ENCODE measurements around the gene C1orf74. TPM values are rescaled to one million over a fixed set of nuclear protein-coding genes. Genes with fewer than 3 reads are reported as not detected.

The C1orf74 gene
- total RNA-seq, 1 experiment from 2014 or later, result 5.7 TPM

GRCh38 chr1:209767096-209767495 is 17.3 kb downstream of the C1orf74 start:
- Histone ChIP-seq H3K27ac (ENCODE audit: low read length) (no peak overlapping the region), H2AFZ (ENCODE audit: low read length) (no peak overlapping the region), H3K36me3 (ENCODE audit: low read depth, low read length) (no peaks in the 10 kb centered on the region), H3F3A (ENCODE audit: low read length, unreplicated experiment) (no peaks in the 10 kb centered on the region), H3K4me3 (ENCODE audit: low read length) (no peak overlapping the region), H3K27me3 (ENCODE audit: low read length) (no peaks in the 10 kb centered on the region), H3K79me2 (ENCODE audit: low read length) (no peaks in the 10 kb centered on the region), H3K9me2 (replicated peaks; ENCODE audit: low read length) (no peaks in the 10 kb centered on the region), H3K4me2 (ENCODE audit: low read length) (no peak overlapping the region), H3K9me3 (ENCODE audit: low read length) (no peaks in the 10 kb centered on the region), H3K4me1 (ENCODE audit: insufficient read depth, low read length) (peaks cover 12% of the 10 kb centered on the region), H3K9ac (ENCODE audit: low read length) (no peak overlapping the region), H4K20me1 (ENCODE audit: low read length) (no peaks in the 10 kb centered on the region)
- no peak for DNase-seq
- intact Hi-C loops (cut with micrococcal nuclease), result no loop called here
- no peak for TF ChIP-seq EZH2phosphoT487 (IDR thresholded peaks at IDR 0.05; ENCODE audit: borderline replicate concordance, low read length)
- no peak for TF ChIP-seq EZH2 (IDR thresholded peaks at IDR 0.05; ENCODE audit: low read length, unreplicated experiment)
- no peak for TF ChIP-seq CTCF (conservative IDR thresholded peaks at IDR 0.05; ENCODE audit: low read depth, low read length)
- no TSS peak for BruUV-seq (replicated peaks)
- POLR2A ChIA-PET (ENCODE audit: unreplicated experiment), result no interaction called here
- ATAC-seq, result no peak
- CTCF ChIA-PET, result no interaction called here

DNA sequence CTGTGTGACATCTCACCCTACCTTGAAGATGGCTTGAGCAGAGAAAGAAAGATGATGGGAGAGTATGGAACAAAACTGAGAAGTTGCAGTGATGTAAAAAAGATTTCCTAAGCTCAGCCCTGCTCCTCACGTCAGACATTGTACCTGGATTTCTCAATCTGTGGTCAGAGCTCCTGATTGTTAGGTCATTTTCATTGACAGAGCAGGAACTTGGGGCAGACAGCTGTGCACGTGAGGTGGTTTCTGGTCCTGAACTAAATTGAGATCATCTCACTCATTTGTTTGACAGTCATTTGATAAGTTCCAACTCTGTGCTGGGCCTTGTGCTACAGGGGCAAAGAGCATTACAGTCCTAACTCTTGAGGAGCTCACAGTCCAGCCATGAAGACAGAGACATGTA is 18.3 kb downstream of the C1orf74 start:
- DNase-seq, result no peak
- no peaks in the 10 kb centered on the region for H4K20me1 ChIP-seq (ENCODE audit: low read length)
- no peaks in the 10 kb centered on the region for H3K9me2 ChIP-seq (replicated peaks; ENCODE audit: low read length)
- H3K4me1 ChIP-seq (ENCODE audit: insufficient read depth, low read length), result peaks cover 12% of the 10 kb centered on the region
- no TSS peak for BruUV-seq (replicated peaks)
- no peak overlapping the region for H3K27ac ChIP-seq (ENCODE audit: low read length)
- no peaks in the 10 kb centered on the region for H3K79me2 ChIP-seq (ENCODE audit: low read length)
- CTCF ChIA-PET, result no interaction called here
- ATAC-seq, result no peak
- no peaks in the 10 kb centered on the region for H3K27me3 ChIP-seq (ENCODE audit: low read length)
- no peak overlapping the region for H3K9ac ChIP-seq (ENCODE audit: low read length)
- no peak overlapping the region for H3K4me2 ChIP-seq (ENCODE audit: low read length)
- H3K4me3 ChIP-seq (ENCODE audit: low read length), result no peak overlapping the region
- no peaks in the 10 kb centered on the region for H3F3A ChIP-seq (ENCODE audit: low read length, unreplicated experiment)
- intact Hi-C loops (cut with micrococcal nuclease), result no loop called here
- no peak for TF ChIP-seq EZH2 (IDR thresholded peaks at IDR 0.05; ENCODE audit: low read length, unreplicated experiment)
- TF ChIP-seq EZH2phosphoT487 (IDR thresholded peaks at IDR 0.05; ENCODE audit: borderline replicate concordance, low read length), result no peak
- TF ChIP-seq CTCF (conservative IDR thresholded peaks at IDR 0.05; ENCODE audit: low read depth, low read length), result no peak
- POLR2A ChIA-PET (ENCODE audit: unreplicated experiment), result no interaction called here
- no peak overlapping the region for H2AFZ ChIP-seq (ENCODE audit: low read length)
- H3K9me3 ChIP-seq (ENCODE audit: low read length), result no peaks in the 10 kb centered on the region
- no peaks in the 10 kb centered on the region for H3K36me3 ChIP-seq (ENCODE audit: low read depth, low read length)

DNA sequence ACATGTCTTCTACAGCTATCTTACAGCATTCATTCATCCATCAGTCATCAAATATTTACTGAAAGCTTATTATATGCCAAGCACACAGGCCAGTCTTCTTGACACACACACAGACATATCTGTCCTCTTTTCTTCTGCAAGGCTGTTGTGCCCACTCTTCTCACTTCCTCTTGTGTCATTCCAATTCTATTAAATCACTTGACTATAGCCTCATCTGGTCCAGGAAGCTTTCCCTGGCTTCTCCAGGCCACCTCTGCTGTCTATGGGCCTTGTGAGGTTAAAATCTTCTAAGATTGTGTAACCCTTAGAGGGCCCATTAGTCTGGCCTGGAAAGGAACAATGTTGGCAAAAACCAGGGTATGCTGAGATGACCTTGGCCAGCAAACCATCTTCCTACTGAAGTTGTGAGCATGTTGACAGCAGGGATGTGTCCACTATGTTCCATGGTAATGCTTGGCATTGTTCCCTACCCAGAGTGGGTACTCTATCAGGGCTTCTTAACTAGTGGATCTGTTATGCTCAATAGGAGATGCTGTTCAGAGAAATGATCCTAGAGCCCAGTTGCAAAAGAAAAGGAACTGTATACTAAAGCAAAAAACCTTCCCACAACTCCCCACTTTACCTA is 23.2 kb downstream of the C1orf74 start:
- Histone ChIP-seq H3K9ac (ENCODE audit: low read length) (no peak overlapping the region), H4K20me1 (ENCODE audit: low read length) (no peaks in the 10 kb centered on the region), H3K27ac (ENCODE audit: low read length) (no peak overlapping the region), H3K79me2 (ENCODE audit: low read length) (no peaks in the 10 kb centered on the region), H3K27me3 (ENCODE audit: low read length) (no peaks in the 10 kb centered on the region), H3K4me3 (ENCODE audit: low read length) (no peak overlapping the region), H2AFZ (ENCODE audit: low read length) (no peak overlapping the region), H3K36me3 (ENCODE audit: low read depth, low read length) (no peaks in the 10 kb centered on the region), H3F3A (ENCODE audit: low read length, unreplicated experiment) (no peaks in the 10 kb centered on the region), H3K4me1 (ENCODE audit: insufficient read depth, low read length) (no peaks in the 10 kb centered on the region), H3K9me3 (ENCODE audit: low read length) (no peaks in the 10 kb centered on the region), H3K4me2 (ENCODE audit: low read length) (no peak overlapping the region), H3K9me2 (replicated peaks; ENCODE audit: low read length) (no peaks in the 10 kb centered on the region)
- no peak for ATAC-seq
- intact Hi-C loops (cut with micrococcal nuclease), result no loop called here
- no peak for DNase-seq
- ChIA-PET POLR2A (ENCODE audit: unreplicated experiment) (no interaction called here), CTCF (no interaction called here)
- no peak for TF ChIP-seq EZH2phosphoT487 (IDR thresholded peaks at IDR 0.05; ENCODE audit: borderline replicate concordance, low read length)
- no peak for TF ChIP-seq CTCF (conservative IDR thresholded peaks at IDR 0.05; ENCODE audit: low read depth, low read length)
- no peak for TF ChIP-seq EZH2 (IDR thresholded peaks at IDR 0.05; ENCODE audit: low read length, unreplicated experiment)
- BruUV-seq (replicated peaks), result no TSS peak

Data from PC-3 (cell line).